HG03571 (cell line): Measurements from ENCODE around the gene C6orf89.
A peak's percentile ranks its signal among the peaks of the same experiment; 100 is the strongest.

Experiments used
- ATAC-seq: cut with Tn5 transposase; IDR thresholded peaks from one replicate; pipeline ENCODE4 v1.9.1; 2021; ENCODE audit not compliant: unreplicated experiment

The C6orf89 gene, protein sequence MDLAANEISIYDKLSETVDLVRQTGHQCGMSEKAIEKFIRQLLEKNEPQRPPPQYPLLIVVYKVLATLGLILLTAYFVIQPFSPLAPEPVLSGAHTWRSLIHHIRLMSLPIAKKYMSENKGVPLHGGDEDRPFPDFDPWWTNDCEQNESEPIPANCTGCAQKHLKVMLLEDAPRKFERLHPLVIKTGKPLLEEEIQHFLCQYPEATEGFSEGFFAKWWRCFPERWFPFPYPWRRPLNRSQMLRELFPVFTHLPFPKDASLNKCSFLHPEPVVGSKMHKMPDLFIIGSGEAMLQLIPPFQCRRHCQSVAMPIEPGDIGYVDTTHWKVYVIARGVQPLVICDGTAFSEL

DNA sequence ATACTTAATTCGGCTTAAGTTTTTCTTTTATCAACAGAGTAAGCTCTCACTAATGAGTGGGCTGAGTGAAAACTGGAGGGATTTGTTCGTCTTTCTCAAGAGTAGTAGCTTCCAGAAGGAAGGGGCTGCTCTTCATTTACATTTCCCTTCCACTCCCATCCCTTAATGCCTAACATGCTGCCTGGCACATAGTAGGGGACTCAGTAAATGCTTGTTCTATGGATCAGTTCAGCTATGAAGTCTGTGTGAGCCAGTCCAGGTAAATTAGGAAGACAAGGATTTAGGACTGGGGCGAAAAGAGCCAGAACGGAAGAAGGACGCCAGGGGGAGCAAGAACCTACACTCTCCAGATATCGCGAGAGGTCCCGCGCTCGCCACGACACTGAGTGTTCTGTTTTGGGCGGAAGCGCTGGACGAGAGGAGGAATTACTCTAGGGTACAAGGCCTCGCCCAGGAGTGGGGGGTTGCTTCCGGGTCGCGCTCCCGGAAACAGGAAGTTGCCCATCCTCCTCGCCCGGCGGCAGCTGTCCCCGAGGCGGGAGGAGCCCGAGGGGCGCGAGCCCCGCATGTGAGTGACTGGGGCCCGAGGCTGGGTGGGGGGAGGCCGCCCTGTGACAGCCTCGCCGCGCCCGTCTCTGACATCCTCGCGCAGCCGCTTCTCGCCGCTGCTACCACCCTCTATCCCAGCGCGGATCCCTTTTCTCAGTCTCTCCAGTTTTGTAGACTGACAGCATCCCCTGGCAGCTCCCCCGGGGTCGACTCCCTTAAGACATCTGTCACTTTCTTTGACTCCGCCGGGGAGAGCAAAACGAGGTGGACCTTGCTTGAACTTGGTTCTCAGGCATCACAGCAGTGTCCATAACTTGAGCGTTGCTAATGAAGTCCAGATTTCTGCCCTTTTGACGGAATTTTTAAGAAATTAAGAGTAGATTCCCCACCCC lies at the start of gene C6orf89:
TSS of gene C6orf89 (plus strand) at position 492 of the 941 bp plus-strand sequence. CDS start 13,493 bp downstream, outside the sequence.
- ATAC-seq, result peak; percentile 95

DNA sequence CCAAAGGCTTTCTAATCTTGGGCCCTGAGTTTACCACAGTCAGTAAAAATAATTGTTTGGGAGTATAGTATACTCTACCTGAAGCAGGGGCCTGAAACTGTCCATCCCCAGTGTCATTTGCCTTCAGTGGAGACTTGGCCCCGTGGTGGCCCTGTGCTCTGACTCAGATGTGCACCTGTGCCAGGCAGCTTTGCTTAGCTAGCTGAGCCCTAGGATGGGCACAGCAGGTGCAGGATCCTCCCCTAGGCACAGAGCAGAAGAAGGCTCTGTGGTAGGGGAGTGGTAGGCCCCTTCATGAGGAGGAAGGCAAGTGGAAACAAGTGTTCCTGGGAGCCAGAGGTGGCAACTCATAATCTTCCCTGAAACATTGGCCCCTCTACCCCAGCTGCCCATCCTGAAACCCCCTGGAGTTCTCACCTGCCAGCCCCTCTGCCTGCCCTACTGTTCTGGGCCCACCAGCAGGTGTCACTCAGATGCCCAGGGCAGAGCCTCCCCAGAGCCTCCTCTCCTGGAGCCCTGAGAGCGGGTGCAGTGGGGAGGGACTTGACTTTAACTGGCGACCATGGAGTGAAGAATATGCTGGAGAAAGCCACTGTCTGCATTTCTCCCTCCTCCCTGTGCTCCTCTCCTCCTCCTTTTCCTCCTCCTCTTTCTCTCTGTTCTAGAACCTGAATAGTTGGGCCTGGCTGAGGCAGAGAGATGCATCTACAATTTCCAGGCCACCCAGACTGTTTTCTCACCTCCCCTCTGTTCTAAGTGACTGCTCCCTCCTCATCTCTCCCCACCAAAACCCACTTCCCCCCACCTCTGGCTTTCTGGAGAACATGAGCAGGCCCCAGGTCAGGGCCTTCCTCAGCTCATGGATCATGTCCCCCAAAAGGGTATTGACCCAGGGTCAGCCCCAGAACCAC lies 49.4 kb upstream of the C6orf89 start:
- ATAC-seq, result no peak

DNA sequence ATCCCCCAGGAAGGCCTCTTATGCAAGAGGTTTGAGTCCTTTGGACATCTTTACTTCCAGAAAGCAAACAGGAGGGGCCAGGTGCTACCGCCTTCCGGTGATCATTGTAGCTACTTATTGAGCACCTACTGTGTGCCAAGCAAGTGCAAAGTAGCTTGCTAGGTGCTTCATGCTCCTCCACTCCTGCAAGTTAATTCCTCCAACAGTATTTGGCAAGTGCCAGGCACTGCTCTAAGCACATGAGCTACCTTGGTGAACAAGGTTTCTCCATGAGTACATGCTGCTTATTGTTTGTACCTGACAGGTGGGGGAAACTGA lies 48.8 kb upstream of the C6orf89 start:
- ATAC-seq, result no peak

DNA sequence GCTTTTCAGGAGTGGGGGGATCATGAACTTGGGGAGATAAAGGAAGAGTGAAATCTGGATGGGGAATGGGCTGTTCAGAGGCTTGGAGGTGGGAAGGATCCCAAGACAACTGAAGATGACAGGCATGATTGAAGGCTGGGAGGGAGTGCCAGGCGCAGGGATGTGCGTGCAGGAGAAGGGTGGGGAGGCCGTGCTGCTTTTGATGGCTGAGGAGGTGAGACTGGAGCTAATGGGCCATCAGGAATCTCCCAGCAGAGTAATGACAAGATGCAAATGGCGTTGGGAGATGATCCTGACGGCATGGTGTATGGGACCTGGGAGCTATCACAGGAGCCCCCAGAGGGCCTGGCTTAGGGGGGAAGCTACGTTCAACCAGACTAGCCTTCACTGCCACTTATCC lies 48.1 kb upstream of the C6orf89 start:
- ATAC-seq, result no peak

DNA sequence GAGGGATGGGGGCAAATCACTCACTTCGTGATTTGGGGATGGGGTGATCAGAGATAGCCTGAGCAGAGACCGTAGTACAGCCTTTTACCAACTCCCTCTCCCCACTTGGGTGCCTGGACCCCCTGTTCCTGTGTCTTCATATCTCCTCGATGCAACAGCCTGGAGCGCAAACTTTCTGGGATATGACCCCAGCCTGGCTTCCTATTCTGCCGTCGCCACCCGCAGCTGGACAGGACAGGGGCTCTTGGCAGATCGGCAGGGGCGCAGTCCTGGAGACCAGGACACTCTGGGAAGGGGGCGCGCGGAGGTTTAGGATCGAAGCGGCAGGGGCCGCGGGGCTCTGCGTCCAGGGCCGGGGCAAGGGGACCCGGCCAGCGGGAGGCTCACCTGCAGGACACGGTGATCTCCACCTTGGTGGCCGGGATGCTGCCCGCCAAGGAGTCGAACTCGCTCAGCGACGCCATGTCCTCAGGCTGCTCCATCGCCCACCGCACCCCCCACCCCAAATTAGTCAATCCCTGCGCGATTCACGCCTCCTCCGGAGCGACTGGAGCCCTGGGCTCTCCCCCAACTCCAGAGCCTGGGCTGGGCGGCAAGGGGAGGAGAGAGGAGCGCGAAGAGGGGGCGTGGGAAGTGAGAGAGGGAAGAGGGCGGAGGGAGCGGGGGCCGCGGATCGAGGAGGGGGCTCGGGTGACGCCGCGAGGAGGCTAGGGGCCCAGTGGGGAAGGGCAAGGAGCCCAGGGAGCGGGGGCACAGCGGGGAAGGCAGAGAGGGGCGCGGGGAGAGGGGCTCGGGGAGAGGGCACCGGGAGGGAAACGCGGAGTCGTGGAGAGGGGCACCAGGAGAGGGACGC lies 46.6 kb upstream of the C6orf89 start, which contains the start of gene CPNE5:
TSS of gene CPNE5 (minus strand) at position 549 of the 853 bp plus-strand sequence. CDS start at position 482, 67 bp downstream.
- ATAC-seq, result no peak

DNA sequence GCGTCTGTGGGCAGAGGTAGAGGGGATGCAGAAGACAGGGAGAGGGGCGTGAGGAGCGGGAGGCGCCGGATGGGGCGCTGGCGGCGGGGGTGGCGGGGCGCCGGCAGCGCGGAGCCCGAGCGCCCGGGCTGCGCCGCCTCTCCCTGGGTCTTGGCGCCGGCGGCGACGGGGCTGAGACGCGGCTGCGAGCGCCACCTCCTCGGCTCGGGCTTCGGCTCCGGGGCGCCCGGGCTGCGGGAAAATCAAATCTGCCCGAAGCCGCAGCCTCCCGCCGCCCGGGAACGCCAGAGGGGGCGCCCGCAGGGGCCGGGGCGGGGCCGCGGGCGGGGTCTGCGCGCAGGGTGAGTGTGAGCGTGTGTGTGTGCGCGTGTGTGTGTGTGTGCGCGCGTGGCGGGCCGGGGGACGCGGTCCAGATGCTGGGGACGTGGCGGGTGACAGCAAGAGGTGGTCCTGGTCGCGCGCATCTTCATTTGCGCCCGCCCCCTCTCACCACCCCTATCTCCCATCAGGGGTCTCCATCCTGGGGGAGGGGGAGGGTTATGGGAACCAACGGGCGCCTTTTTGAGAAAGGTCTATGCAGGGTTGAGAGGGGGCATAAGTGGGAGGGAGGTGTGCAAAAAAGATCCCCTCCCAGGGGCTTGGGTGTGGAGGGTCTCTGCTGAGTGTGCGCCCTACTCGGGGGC lies 45.9 kb upstream of the C6orf89 start:
- ATAC-seq, result no peak

DNA sequence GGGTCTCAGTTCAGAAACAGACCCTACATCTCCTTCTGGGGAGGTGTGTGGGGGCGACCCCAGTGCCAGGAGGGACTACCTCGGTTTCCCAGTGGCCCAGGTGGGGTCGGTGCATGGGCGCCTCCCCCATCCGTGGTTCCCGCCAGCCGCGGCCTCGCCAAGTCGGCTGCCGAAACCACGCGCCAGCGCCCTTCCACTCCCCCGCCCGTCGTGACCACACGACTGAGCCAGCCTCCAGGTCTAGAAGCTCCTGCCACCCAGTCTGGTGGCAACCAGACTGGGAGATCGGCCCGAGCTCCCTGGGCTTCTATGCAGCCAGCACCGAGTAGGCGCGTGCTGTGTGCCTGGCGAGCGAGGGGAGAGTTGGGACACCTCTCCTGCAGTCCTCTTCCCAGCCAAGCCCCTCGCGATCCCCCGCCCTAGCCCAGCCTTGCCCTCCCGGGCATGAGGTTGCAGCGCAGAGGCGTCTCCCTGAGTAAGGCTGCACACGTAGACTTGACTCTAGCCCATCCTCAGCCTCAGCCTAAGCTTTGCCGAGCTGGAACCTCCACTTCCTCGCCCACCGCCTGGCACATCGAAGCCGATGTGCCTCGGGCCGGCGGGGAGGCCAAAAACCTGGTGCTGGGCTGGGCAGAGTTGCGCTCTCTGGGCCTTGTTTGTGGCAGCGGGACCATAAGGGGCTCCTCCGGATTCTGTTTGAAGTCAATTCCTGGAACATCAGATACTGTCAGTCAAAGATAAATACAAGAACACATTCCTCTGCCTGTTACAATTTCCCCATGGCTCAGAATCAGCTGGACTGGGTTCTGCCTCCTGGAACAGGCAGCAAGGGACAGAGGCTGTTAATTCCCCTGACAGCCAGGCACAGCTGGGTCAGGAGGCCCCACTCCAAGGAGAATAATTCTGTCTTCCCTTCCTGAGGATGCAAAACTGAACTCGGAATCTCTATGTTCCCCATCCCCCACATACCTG lies 45.0 kb upstream of the C6orf89 start:
- ATAC-seq, result no peak

DNA sequence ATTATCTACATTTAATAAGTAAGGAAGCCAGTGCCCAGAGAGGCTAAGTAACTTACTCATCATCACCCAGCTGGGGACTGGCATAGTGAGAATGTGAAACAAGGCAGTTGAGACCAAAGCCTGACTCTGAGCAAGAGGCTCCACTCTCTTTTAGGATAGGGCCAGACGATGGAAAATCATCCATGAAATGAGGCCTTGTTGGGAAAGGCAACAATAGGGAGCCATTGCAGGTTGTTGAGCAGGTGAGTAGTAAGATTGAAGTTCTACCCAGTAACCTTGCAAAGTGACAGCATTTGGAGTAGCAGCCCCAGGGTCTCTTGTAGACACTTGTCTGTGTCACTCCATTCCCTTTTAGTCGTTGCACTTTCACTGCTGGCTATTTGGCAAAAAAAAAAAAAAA lies 44.0 kb upstream of the C6orf89 start:
- no peak for ATAC-seq

DNA sequence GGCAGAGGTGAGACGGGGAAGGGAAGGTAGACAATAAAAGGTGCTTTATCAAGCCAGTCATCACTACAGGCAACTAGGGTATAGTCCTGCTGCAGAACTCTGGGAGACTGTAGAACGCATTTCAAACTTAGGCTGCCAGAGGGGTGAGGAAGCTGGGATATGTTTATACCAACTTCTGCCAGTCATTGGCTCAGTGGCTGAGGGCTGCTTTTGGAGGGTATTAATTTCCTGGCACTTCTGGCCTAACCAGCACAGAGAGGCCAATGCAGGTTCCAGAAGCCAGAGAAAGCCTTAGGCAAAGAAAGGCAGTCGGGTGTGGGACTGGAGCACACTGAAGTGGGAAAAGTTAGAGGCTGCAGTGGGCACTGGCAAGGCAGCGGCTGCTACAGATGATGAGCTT lies 42.6 kb upstream of the C6orf89 start:
- ATAC-seq, result no peak

DNA sequence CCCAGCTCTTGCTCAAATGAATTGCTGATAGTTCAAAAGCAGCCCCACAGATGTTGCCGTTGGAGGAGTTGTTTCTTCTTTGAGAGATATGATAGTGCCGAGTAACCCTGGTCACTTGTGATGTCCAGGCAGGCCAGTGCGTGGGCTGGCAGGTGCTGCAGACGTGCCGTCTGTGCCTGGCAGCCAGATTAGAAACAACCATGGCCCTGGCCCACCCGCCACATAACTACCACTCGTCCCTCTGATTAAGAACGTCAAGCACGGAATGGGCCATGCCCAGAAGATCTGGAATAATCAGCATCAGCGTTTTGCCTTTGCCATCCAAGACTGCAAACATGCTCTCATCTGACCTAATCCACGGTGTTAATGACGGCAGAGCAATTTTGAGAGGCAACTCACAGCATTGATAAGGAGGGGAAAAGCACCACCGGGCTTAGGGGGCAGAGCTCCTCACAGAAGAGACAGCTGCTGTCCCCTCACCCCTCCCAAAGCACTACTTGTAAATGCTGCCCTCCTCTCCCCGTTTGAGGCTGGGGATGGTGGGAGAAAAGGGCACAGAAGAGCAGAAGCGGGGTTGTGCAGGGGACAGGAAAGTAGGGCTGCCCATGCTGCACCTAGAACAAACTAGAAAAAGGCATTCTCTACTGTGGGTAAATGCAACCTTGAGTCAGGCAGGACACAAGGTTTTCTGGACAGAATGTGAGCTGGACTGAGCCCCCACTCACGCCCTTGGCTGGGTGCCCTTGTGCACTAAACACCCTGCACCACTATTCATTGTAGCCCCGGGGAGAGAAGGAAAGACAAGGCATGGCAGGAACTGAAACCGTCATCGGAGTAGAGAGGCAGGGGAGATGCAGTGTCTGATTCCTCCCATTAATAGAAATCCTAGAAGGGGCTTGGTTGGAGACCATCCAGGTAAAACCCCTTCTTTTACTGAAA lies 41.3 kb upstream of the C6orf89 start:
- ATAC-seq, result no peak

DNA sequence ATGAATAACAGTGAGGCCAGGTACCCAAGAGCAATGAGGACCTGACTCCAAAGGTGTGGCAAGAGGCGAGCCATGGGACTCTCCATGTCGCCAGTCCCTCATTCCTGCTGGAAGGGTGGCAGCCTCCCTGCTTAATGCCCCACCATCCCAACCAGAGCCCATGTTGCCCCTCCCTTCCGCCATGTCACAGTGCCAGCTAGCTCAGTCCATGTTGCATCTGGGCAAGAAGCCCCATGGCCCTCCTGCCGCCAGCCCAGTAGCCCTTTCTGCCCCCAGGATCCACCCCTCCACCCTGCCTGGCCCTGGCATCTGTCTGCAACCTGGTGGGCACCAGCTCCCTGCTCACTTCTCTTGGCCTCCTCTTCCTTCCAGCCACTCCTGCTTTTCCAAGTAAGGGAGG lies 40.5 kb upstream of the C6orf89 start:
- no peak for ATAC-seq

DNA sequence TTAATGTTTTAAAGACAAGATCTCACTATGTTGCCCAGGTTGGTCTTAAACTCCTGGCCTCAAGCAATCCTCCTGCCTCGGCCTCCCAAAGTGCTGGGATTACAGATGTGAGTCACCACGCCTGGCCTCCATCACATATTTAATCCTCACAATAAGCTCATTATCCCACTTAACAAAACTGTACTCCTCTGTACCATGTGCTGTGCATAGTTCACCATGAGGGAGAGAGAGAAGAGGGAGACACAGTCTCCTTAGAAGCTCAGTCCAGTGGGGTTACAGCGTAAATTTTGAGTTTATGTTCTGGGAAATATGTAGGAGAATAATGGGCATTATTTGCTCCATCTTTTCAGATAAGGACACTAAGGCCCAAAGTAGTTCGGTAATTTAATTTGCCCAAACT lies 38.6 kb upstream of the C6orf89 start:
- no peak for ATAC-seq

DNA sequence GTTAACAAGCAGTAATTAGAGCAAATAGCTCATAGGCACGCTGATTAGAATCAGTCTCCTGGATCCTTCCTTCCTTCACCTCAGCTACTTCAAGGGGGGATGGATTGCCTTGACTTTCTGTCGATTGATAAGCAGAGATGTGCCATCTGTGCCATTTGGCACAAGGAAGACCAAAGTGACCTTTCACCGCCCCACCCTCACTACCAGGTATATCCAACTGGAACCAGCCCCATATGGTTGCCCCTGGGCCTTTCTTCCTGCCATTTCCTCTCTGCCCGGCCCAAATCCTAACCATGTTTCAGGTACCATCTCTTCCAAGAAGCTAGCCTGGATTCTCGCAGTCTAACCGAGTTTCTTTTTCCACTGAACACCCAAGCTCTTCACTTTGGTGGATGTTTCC lies 37.8 kb upstream of the C6orf89 start:
- ATAC-seq, result no peak

DNA sequence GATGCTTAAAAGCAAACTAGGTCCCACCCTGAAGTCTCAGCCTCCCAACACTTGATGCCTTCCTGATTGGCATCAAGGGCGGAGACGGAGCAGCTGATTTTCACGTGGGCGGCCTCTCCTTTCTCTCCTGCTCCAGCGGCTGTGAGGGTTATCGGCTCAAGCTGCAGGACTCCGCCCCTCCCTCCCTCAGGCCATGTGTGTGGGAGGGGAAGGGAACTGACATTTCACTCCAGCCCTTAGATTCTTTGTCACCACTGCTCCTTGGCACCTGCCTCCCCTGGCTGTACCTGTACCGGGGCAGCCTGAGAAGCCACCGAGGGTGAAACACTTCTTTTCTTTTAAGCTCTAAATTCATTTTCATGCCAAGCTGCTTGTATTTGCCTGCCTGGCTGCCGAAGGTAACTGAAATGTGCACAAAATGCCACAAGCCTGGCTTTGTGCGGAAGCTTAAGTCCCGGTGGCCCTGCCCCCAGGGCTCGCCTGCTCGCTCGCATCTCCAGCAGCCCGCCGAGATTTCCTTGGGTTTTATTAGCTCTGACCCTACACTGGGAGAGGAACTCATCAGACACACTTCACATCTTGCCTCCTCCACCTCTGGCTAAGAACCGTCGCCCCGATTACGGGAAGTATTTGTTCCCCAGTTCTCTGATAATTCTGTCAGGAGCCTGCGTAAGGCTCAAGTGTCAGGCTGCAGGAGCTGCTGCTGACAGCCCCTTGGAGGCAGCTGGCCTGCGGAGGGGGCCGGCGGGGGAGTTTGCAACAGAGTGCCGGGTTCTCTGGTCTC lies 36.9 kb upstream of the C6orf89 start:
- ATAC-seq, result no peak

DNA sequence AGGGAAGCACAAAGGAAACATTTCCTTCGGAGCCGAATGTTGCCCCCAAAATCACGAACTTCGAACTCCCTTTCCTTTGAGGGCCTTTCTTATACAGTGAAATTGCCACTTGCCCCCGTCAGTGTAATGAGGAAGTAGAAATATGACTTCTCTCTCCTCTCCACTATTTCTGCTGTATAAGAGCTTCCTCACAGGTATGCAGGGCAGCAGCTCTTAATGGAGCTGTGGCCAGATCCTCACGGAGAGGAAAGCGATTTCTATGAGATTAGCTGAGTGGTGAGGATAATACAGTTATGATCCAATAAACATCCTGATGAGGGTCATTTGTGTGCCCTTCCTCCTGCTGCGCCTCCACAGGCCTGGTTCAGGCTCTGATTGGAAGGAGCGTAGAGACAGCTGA lies 35.7 kb upstream of the C6orf89 start:
- ATAC-seq, result no peak

DNA sequence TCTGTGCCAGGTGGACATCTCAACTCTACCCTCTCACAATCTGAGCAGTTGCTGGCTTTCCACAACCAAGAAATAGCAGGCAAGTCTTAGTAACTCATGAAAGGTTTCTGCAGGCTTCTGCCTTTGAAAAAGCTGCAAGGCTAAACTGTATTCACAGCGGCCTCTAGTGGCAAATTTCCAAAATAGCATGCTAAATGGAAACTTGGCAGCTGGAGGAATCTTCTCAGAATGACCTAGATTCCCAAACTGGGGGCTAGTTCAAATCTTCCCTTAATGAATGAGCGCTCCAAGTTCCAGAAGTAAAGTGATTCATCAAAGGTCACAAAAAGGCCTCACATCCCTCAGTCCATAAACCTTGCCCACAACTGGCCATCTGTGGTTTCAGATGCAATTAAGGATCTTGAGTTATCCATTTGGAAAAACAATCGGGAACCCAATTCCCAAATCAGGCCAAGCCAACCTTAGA lies 34.6 kb upstream of the C6orf89 start:
- no peak for ATAC-seq
